Left renal cortex interstitium (tissue), 4 donors: Measurements from ENCODE around the gene CD99L2. TPM values are rescaled to one million over a fixed set of nuclear protein-coding genes. Genes with fewer than 3 reads are reported as not detected.

Experiments used
- polyA plus RNA-seq, 4 donors: library from polyadenylated mRNA; unstranded; fragments of 120-200 nt; gene quantifications; one replicate each; pipeline ENCODE4 v1.2.1, GENCODE V29; 2013; ENCODE audit not compliant: insufficient read length in 4 of 4

The CD99L2 gene
- polyA plus RNA-seq, 4 donors, result 39.1 to 48.2 (median 43.6) TPM

Other genes with a start within 250 kb of the CD99L2 start
- gene MTMR1, start 205.3 kb downstream of the CD99L2 start, polyA plus RNA-seq, result 10 to 100 TPM; 23.5 to 29.1 (median 26.2) TPM
- 100 to 1,000 TPM; 122 to 142 (median 133) TPM for gene HMGB3, start 84.7 kb upstream of the CD99L2 start, polyA plus RNA-seq